WTC11 (cell line): ENCODE measurements around the gene CFHR4. TPM values are rescaled to one million over a fixed set of nuclear protein-coding genes. Genes with fewer than 3 reads are reported as not detected.
A peak's percentile ranks its signal among the peaks of the same experiment; 100 is the strongest.
"Not testable (repeated sequence)": the region's sequence is repeated elsewhere in the genome, so short reads cannot be mapped to it uniquely, and the experiment has no call there.

Experiments
- ATAC-seq: fragments of 200-7000 bp; cut with Tn5 transposase; 2 replicates; pipeline ENCODE4 v1.10.0; 2021; ENCODE audit warnings: mild to moderate bottlenecking, moderate library complexity
- CTCF ChIA-PET: fragments of 300-600 bp; sonication (Branson Sonifier 250); formaldehyde crosslinking; loops from one replicate; lab custom pipeline; 2021; ENCODE audit warnings: antibody characterized with exemption; lab: Charles Lee
- POLR2A ChIA-PET: fragments of 350-600 bp; sonication (Branson Sonifier 250); formaldehyde crosslinking; loops from one replicate; lab custom pipeline; 2021; ENCODE audit warnings: antibody characterized with exemption; lab: Charles Lee
- DNase-seq: peaks from one replicate; pipeline ENCODE4 v3.0.0; 2021; ENCODE audit warnings: low spot score
- H3K27ac Mint-ChIP-seq: 2 replicates; pipeline ENCODE4 v1.8.0; 2021; ENCODE audit warnings: mixed read lengths
- H3K27me3 Mint-ChIP-seq: 2 replicates; pipeline ENCODE4 v1.8.0; 2021; ENCODE audit warnings: low read depth, mild to moderate bottlenecking, moderate library complexity, mixed read lengths
- H3K36me3 Mint-ChIP-seq: 2 replicates; pipeline ENCODE4 v1.8.0; 2021; ENCODE audit warnings: mixed read lengths
- H3K4me1 Mint-ChIP-seq: 2 replicates; pipeline ENCODE4 v1.8.0; 2022; ENCODE audit warnings: mixed read lengths
- H3K4me3 Mint-ChIP-seq: 2 replicates; pipeline ENCODE4 v1.8.0; 2021; ENCODE audit warnings: mild to moderate bottlenecking, moderate library complexity, mixed read lengths
- H3K9me3 Mint-ChIP-seq: 2 replicates; pipeline ENCODE4 v1.8.0; 2021; ENCODE audit warnings: mixed read lengths
- ETV6 ChIP-seq: sonication (generic); formaldehyde crosslinking; IDR thresholded peaks from 2 replicates; pipeline ENCODE4 v1.8.1; 2022; ENCODE audit warnings: mild to moderate bottlenecking, missing genetic modification reagents
- FOXJ3 ChIP-seq: sonication (generic); formaldehyde crosslinking; IDR thresholded peaks from 2 replicates; pipeline ENCODE4 v1.9.0; 2021; ENCODE audit warnings: missing genetic modification reagents, mild to moderate bottlenecking, borderline replicate concordance
- SP1 ChIP-seq: sonication (generic); formaldehyde crosslinking; conservative IDR thresholded peaks from 2 replicates; pipeline ENCODE4 v1.8.1; 2022; ENCODE audit warnings: missing genetic modification reagents
- TCF7 ChIP-seq: sonication (generic); formaldehyde crosslinking; IDR thresholded peaks from 2 replicates; pipeline ENCODE4 v1.8.0; 2022; ENCODE audit warnings: mild to moderate bottlenecking, low read depth, missing genetic modification reagents, moderate library complexity
- ZNF263 ChIP-seq: sonication (generic); formaldehyde crosslinking; IDR thresholded peaks from 2 replicates; pipeline ENCODE4 v1.8.1; 2022; ENCODE audit warnings: low read depth, mild to moderate bottlenecking, moderate library complexity, missing genetic modification reagents
- total RNA-seq: library from RNA; stranded (reverse); gene quantifications from 3 replicates; pipeline ENCODE4 v1.2.3, GENCODE V29; 2021
- TF ChIP-seq, protein P1 (sequence below): sonication (generic); formaldehyde crosslinking; IDR thresholded peaks from 2 replicates; pipeline ENCODE4 v1.8.0; 2022; ENCODE audit warnings: missing genetic modification reagents
- TF ChIP-seq, protein P2 (sequence below): sonication (generic); formaldehyde crosslinking; IDR thresholded peaks from 2 replicates; pipeline ENCODE4 v1.8.1; 2023; ENCODE audit warnings: mild to moderate bottlenecking, missing genetic modification reagents, borderline replicate concordance
- TF ChIP-seq, protein P3 (sequence below): fragments of 250-450 bp; sonication (Bioruptor Pico); IDR thresholded peaks from 2 replicates; pipeline ENCODE4 v1.9.0; 2021; ENCODE audit warnings: moderate library complexity, mild to moderate bottlenecking, inconsistent platforms, borderline replicate concordance
- TF ChIP-seq, protein P4 (sequence below): sonication (generic); formaldehyde crosslinking; IDR thresholded peaks from 2 replicates; pipeline ENCODE4 v1.8.1; 2022; ENCODE audit warnings: mild to moderate bottlenecking, moderate library complexity, missing genetic modification reagents
- TF ChIP-seq, protein P5 (sequence below): sonication (generic); formaldehyde crosslinking; conservative IDR thresholded peaks from 2 replicates; pipeline ENCODE4 v1.8.1; 2023; ENCODE audit warnings: mild to moderate bottlenecking, low read depth, missing genetic modification reagents, moderate library complexity

The CFHR4 gene
- total RNA-seq, 1 experiment from 2014 or later = 0.42 TPM

DNA sequence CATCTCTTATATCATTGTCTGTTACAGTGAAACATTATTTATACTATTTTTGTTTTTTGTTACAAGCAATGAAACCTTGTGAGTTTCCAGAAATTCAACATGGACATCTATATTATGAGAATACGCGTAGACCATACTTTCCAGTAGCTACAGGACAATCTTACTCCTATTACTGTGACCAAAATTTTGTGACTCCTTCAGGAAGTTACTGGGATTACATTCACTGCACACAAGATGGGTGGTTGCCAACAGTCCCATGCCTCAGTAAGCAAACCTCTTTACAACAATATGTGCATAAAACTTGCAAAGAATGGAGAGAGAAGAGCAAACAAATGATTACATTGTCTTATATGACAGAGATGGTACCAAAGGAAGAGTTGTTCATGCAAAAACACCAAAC lies 22.4 kb downstream of the CFHR4 start (continued):
- TF ChIP-seq, protein P1, sequence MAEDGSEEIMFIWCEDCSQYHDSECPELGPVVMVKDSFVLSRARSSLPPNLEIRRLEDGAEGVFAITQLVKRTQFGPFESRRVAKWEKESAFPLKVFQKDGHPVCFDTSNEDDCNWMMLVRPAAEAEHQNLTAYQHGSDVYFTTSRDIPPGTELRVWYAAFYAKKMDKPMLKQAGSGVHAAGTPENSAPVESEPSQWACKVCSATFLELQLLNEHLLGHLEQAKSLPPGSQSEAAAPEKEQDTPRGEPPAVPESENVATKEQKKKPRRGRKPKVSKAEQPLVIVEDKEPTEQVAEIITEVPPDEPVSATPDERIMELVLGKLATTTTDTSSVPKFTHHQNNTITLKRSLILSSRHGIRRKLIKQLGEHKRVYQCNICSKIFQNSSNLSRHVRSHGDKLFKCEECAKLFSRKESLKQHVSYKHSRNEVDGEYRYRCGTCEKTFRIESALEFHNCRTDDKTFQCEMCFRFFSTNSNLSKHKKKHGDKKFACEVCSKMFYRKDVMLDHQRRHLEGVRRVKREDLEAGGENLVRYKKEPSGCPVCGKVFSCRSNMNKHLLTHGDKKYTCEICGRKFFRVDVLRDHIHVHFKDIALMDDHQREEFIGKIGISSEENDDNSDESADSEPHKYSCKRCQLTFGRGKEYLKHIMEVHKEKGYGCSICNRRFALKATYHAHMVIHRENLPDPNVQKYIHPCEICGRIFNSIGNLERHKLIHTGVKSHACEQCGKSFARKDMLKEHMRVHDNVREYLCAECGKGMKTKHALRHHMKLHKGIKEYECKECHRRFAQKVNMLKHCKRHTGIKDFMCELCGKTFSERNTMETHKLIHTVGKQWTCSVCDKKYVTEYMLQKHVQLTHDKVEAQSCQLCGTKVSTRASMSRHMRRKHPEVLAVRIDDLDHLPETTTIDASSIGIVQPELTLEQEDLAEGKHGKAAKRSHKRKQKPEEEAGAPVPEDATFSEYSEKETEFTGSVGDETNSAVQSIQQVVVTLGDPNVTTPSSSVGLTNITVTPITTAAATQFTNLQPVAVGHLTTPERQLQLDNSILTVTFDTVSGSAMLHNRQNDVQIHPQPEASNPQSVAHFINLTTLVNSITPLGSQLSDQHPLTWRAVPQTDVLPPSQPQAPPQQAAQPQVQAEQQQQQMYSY (CRISPR knock-in tag) = no peak
- TF ChIP-seq ZNF263 (CRISPR knock-in tag) = no peak
- TF ChIP-seq, all 79 proteins: peak for 0

DNA sequence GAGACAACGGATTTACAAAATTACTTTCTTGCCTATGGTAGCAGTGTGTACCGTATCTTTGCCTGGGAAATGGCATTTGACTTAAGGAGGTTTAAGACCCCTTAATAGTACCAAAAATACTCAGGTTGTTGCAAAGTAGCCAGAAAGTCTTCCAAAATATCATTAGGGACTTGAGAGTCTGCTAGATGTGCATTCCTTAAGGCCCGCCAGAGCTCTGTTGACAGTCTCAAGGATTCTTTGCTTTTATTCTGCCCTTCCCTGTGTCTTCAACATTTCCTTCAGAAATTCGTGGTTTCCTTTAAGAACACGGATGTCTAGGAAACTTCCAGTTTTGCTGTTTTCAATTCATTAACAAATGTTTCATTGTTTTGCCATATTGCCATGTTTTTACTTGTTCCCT lies 24.4 kb downstream of the CFHR4 start:
- DNase-seq = not testable (repeated sequence)

DNA sequence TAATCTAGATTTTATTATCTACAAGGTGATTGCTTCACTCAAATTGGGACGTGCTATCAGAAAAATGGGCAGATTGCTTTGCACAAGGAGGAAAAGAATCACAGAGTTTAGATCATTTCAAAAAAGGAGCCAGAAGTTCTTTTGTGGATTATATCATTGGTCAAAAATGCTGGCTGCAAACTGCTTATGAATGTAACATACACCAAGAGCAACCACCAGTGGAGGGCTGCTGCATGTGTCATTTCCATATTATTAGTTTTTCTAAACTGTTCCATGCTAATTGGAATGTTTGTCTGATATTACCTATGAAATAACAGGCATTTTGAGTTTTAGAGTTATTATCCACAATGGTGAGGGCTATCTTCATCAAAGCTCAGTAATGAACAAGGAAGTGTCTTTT lies 39.0 kb downstream of the CFHR4 start:
- CTCF ChIA-PET, ATAC-seq, POLR2A ChIA-PET, H3K27ac Mint-ChIP-seq, H3K4me1 Mint-ChIP-seq, H3K36me3 Mint-ChIP-seq, H3K27me3 Mint-ChIP-seq, DNase-seq, H3K4me3 Mint-ChIP-seq: not testable (repeated sequence)
- peaks cover 19% of the 10 kb centered on the region for H3K9me3 Mint-ChIP-seq

More for the DNA sequence above, 24.4 kb downstream of the CFHR4 start:
- H3K27me3 Mint-ChIP-seq, H3K9me3 Mint-ChIP-seq, POLR2A ChIA-PET, H3K27ac Mint-ChIP-seq, CTCF ChIA-PET, H3K36me3 Mint-ChIP-seq: not testable (repeated sequence)
- ATAC-seq = peak; percentile 78
- Mint-ChIP-seq H3K4me3 (peak overlapping the region; percentile 8; the same call in 1 of the 2 replicates), H3K4me1 (peaks cover 22% of the 10 kb centered on the region)

DNA sequence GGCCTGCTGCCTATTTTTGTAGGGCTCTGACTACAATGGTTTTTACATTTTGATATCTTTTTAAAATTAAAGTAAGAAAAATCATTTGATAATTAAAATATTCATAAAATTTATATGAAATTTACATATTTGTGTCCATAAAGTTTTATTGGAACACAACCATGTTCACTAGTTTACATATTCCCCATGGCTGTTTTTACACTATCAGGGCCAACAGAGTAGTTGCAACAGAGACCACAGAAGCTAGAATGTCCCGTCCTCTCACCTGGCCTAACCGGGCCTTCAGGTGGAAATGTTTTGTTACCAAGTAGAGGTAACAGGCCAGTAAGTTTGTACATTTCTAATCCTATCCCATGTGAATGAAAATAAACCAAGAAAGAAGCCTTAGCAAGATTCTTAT lies 45.0 kb downstream of the CFHR4 start:
- H3K4me3 Mint-ChIP-seq, H3K27ac Mint-ChIP-seq, H3K9me3 Mint-ChIP-seq, H3K4me1 Mint-ChIP-seq, ATAC-seq, POLR2A ChIA-PET, H3K27me3 Mint-ChIP-seq, H3K36me3 Mint-ChIP-seq, DNase-seq: not testable (repeated sequence)
- CTCF ChIA-PET = interaction anchor here (1.2 kb wide), 1 partner anchor 209 kb away, joined by 4 read pairs; no protein-coding TSS in a partner anchor

DNA sequence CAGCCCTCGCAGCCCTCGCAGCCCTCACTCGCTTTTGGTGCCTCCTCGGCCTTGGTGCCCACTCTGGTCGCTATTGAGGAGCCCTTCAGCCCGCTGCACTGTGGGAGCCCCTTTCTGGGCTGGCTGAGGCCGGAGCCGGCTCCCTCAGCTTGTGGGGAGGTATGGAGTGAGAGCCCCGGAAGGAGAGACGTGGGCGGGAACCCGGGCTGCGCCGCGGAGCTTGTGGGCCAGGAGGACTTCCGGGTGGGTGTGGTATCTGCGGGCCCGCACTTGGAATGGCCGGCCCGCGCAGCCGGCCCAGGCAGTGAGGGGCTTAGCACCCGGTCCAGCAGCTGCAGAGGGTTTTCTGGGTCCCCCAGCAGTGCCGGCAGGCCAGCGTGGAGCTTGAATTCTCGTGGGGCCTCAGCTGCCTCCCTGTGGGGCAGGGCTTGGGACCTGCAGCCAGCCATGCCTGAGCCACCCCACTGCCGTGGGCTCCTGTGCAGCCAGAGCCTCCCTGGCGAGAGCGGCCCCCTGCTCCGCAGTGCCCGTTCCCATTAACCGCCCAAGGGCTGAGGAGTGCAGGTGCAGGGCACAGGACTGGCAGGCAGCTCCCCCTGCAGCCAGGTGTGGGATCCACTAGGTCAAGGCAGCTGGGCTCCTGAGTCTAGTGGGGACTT lies 45.8 kb downstream of the CFHR4 start:
- POLR2A ChIA-PET = no interaction called here
- no peaks in the 10 kb centered on the region for H3K27me3 Mint-ChIP-seq
- TF ChIP-seq, protein P2, sequence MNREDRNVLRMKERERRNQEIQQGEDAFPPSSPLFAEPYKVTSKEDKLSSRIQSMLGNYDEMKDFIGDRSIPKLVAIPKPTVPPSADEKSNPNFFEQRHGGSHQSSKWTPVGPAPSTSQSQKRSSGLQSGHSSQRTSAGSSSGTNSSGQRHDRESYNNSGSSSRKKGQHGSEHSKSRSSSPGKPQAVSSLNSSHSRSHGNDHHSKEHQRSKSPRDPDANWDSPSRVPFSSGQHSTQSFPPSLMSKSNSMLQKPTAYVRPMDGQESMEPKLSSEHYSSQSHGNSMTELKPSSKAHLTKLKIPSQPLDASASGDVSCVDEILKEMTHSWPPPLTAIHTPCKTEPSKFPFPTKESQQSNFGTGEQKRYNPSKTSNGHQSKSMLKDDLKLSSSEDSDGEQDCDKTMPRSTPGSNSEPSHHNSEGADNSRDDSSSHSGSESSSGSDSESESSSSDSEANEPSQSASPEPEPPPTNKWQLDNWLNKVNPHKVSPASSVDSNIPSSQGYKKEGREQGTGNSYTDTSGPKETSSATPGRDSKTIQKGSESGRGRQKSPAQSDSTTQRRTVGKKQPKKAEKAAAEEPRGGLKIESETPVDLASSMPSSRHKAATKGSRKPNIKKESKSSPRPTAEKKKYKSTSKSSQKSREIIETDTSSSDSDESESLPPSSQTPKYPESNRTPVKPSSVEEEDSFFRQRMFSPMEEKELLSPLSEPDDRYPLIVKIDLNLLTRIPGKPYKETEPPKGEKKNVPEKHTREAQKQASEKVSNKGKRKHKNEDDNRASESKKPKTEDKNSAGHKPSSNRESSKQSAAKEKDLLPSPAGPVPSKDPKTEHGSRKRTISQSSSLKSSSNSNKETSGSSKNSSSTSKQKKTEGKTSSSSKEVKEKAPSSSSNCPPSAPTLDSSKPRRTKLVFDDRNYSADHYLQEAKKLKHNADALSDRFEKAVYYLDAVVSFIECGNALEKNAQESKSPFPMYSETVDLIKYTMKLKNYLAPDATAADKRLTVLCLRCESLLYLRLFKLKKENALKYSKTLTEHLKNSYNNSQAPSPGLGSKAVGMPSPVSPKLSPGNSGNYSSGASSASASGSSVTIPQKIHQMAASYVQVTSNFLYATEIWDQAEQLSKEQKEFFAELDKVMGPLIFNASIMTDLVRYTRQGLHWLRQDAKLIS (CRISPR knock-in tag) = no peak
- TF ChIP-seq ETV6 (CRISPR knock-in tag) (no peak), FOXJ3 (CRISPR knock-in tag) (no peak), SP1 (CRISPR knock-in tag) (no peak), TCF7 (no peak)
- TF ChIP-seq, protein P3, sequence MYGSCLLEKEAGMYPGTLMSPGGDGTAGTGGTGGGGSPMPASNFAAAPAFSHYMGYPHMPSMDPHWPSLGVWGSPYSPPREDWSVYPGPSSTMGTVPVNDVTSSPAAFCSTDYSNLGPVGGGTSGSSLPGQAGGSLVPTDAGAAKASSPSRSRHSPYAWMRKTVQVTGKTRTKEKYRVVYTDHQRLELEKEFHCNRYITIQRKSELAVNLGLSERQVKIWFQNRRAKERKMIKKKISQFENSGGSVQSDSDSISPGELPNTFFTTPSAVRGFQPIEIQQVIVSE (CRISPR knock-in tag) = no peak
- TF ChIP-seq, protein P4, sequence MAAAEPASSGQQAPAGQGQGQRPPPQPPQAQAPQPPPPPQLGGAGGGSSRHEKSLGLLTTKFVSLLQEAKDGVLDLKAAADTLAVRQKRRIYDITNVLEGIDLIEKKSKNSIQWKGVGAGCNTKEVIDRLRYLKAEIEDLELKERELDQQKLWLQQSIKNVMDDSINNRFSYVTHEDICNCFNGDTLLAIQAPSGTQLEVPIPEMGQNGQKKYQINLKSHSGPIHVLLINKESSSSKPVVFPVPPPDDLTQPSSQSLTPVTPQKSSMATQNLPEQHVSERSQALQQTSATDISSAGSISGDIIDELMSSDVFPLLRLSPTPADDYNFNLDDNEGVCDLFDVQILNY (CRISPR knock-in tag) = no peak
- TF ChIP-seq, protein P5, sequence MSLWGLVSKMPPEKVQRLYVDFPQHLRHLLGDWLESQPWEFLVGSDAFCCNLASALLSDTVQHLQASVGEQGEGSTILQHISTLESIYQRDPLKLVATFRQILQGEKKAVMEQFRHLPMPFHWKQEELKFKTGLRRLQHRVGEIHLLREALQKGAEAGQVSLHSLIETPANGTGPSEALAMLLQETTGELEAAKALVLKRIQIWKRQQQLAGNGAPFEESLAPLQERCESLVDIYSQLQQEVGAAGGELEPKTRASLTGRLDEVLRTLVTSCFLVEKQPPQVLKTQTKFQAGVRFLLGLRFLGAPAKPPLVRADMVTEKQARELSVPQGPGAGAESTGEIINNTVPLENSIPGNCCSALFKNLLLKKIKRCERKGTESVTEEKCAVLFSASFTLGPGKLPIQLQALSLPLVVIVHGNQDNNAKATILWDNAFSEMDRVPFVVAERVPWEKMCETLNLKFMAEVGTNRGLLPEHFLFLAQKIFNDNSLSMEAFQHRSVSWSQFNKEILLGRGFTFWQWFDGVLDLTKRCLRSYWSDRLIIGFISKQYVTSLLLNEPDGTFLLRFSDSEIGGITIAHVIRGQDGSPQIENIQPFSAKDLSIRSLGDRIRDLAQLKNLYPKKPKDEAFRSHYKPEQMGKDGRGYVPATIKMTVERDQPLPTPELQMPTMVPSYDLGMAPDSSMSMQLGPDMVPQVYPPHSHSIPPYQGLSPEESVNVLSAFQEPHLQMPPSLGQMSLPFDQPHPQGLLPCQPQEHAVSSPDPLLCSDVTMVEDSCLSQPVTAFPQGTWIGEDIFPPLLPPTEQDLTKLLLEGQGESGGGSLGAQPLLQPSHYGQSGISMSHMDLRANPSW = no peak

More for the DNA sequence above, 45.8 kb downstream of the CFHR4 start:
- Mint-ChIP-seq H3K36me3 (no peaks in the 10 kb centered on the region), H3K9me3 (peaks cover 7% of the 10 kb centered on the region), H3K4me3 (no peak overlapping the region), H3K4me1 (no peaks in the 10 kb centered on the region), H3K27ac (no peak overlapping the region)
- CTCF ChIA-PET = interaction anchor here (1.2 kb wide), 1 partner anchor 210 kb away, joined by 4 read pairs; no protein-coding TSS in a partner anchor
- ATAC-seq = peak; percentile 94
- DNase-seq = peak; percentile 56
